ENCODE results near the gene IL2RA. TPM values are rescaled to one million over a fixed set of nuclear protein-coding genes. Genes with fewer than 3 reads are reported as not detected.

IL2RA gene
- total RNA-seq, 1 experiment from 2014 or later = not detected

DNA sequence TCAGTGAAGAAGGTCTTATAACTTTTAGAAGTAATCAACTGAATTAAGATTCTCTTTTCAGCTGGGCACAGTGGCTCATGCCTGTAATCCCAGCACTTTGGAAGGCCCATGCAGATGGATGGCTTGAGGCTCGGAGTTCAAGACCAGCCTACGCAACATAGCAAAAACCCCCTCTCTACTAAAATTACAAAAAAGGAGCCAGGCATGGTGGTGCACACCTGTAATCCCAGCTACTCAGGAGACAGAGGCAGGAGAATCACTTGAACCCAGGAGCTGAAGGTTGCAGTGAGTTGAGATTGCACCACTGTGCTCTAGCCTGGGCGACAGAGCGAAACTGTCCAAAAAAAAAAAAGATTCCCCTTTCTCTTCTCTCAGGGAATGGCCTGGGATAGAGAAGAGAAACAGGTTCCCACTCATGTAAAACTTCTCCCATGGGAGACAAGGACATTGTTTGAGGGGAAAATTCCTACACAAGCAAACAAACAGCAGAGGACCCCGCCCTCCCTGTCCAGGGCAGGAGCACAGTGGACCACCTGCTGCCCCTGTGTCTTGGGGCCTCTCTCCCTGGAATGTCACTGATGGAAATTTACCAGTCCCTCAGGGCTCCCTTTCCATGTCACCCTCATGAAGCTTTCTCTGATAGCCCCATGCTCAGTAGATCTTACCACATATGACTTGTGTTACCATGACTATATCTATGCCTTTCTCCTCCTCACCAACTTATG, 5.6 kb downstream of the IL2RA start:
- no TSS peak for BruUV-seq (replicated peaks)
- no peak overlapping the region for H3K27ac ChIP-seq (ENCODE audit: low read depth, low read length, poor library complexity, severe bottlenecking)
- TF ChIP-seq EZH2 (IDR thresholded peaks at IDR 0.05; ENCODE audit: borderline replicate concordance, low read depth, low read length, poor library complexity, severe bottlenecking) = no peak
- TF ChIP-seq, protein P1, sequence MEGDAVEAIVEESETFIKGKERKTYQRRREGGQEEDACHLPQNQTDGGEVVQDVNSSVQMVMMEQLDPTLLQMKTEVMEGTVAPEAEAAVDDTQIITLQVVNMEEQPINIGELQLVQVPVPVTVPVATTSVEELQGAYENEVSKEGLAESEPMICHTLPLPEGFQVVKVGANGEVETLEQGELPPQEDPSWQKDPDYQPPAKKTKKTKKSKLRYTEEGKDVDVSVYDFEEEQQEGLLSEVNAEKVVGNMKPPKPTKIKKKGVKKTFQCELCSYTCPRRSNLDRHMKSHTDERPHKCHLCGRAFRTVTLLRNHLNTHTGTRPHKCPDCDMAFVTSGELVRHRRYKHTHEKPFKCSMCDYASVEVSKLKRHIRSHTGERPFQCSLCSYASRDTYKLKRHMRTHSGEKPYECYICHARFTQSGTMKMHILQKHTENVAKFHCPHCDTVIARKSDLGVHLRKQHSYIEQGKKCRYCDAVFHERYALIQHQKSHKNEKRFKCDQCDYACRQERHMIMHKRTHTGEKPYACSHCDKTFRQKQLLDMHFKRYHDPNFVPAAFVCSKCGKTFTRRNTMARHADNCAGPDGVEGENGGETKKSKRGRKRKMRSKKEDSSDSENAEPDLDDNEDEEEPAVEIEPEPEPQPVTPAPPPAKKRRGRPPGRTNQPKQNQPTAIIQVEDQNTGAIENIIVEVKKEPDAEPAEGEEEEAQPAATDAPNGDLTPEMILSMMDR (conservative IDR thresholded peaks at IDR 0.05; ENCODE audit: low read depth, low read length) = no peak
- no peaks in the 10 kb centered on the region for H3K9me3 ChIP-seq (ENCODE audit: low read depth, low read length, poor library complexity, severe bottlenecking)
- intact Hi-C loops (cut with micrococcal nuclease; ENCODE audit: unreplicated experiment) = no loop called here
- ChIA-PET POLR2A (ENCODE audit: low non-redundant PET) (interaction anchor here (0.5 kb wide), 1 partner anchor 163 kb away, joined by 3 read pairs; no protein-coding TSS in a partner anchor), CTCF (no interaction called here)
- H3K4me3 ChIP-seq (ENCODE audit: low read depth, low read length, poor library complexity, severe bottlenecking) = no peak overlapping the region
- DNase-seq (ENCODE audit: low spot score) = no peak
- no peaks in the 10 kb centered on the region for H3K36me3 ChIP-seq (ENCODE audit: insufficient read depth, low read length, poor library complexity, severe bottlenecking)
- H3K4me1 ChIP-seq (ENCODE audit: insufficient read depth, low read length, poor library complexity, severe bottlenecking) = no peaks in the 10 kb centered on the region
- peaks cover 31% of the 10 kb centered on the region for H3K27me3 ChIP-seq (replicated peaks; ENCODE audit: insufficient read depth, low read depth, low read length, poor library complexity)

DNA sequence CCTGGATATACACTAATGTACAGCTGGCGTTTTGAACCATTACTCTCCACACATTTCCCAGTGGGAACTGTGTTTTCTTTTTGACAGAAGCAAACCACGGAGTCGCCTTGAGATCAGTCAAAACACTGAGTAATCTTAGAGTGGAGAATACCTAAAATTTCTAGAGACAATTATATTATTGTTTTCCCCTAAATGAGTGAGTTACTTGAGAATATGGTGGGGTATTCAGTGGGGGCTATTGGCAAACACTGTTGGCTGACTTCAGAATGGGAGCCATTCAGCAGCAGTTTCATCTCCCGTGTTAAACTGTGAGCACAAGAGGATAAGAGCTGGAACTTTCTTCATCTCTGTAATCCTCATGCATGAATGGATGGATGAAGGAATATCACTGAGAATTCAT, 6.2 kb downstream of the IL2RA start:
- intact Hi-C loops (cut with micrococcal nuclease; ENCODE audit: unreplicated experiment) = no loop called here
- no peak for TF ChIP-seq EZH2 (IDR thresholded peaks at IDR 0.05; ENCODE audit: borderline replicate concordance, low read depth, low read length, poor library complexity, severe bottlenecking)
- TF ChIP-seq, protein P1 (conservative IDR thresholded peaks at IDR 0.05; ENCODE audit: low read depth, low read length) = no peak
- Histone ChIP-seq H3K9me3 (ENCODE audit: low read depth, low read length, poor library complexity, severe bottlenecking) (no peaks in the 10 kb centered on the region), H3K4me3 (ENCODE audit: low read depth, low read length, poor library complexity, severe bottlenecking) (no peak overlapping the region), H3K36me3 (ENCODE audit: insufficient read depth, low read length, poor library complexity, severe bottlenecking) (no peaks in the 10 kb centered on the region), H3K27me3 (replicated peaks; ENCODE audit: insufficient read depth, low read depth, low read length, poor library complexity) (peaks cover 28% of the 10 kb centered on the region), H3K4me1 (ENCODE audit: insufficient read depth, low read length, poor library complexity, severe bottlenecking) (no peaks in the 10 kb centered on the region), H3K27ac (ENCODE audit: low read depth, low read length, poor library complexity, severe bottlenecking) (no peak overlapping the region)
- POLR2A ChIA-PET (ENCODE audit: low non-redundant PET) = interaction anchor here (0.5 kb wide), 1 partner anchor 164 kb away, joined by 3 read pairs; no protein-coding TSS in a partner anchor
- no TSS peak for BruUV-seq (replicated peaks)
- CTCF ChIA-PET = no interaction called here
- no peak for DNase-seq (ENCODE audit: low spot score)

DNA sequence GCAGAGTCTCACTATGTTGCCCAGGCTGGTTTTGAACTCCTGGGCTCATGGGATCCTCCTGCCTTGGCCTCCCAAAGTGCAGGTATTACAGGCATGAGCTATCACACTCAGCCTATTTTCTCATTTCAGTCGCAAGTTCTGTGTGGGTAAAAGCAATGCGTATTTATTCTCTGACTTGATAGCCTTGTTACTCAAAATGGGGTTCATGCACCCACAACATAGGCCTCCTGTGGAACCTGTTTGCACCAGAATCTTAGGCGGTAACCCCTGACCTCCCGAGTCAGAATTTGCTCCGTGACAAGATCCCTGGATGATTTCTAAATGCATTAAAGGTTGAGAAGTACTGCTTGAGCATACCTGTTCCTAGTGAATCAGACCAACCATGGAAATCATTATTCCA, 7.3 kb downstream of the IL2RA start:
- no peak for DNase-seq (ENCODE audit: low spot score)
- Histone ChIP-seq H3K4me1 (ENCODE audit: insufficient read depth, low read length, poor library complexity, severe bottlenecking) (no peaks in the 10 kb centered on the region), H3K9me3 (ENCODE audit: low read depth, low read length, poor library complexity, severe bottlenecking) (no peaks in the 10 kb centered on the region), H3K4me3 (ENCODE audit: low read depth, low read length, poor library complexity, severe bottlenecking) (no peak overlapping the region), H3K36me3 (ENCODE audit: insufficient read depth, low read length, poor library complexity, severe bottlenecking) (no peaks in the 10 kb centered on the region), H3K27me3 (replicated peaks; ENCODE audit: insufficient read depth, low read depth, low read length, poor library complexity) (peaks cover 22% of the 10 kb centered on the region), H3K27ac (ENCODE audit: low read depth, low read length, poor library complexity, severe bottlenecking) (no peak overlapping the region)
- ChIA-PET CTCF (no interaction called here), POLR2A (ENCODE audit: low non-redundant PET) (no interaction called here)
- intact Hi-C loops (cut with micrococcal nuclease; ENCODE audit: unreplicated experiment) = no loop called here
- TF ChIP-seq, protein P1 (conservative IDR thresholded peaks at IDR 0.05; ENCODE audit: low read depth, low read length) = no peak
- TF ChIP-seq EZH2 (IDR thresholded peaks at IDR 0.05; ENCODE audit: borderline replicate concordance, low read depth, low read length, poor library complexity, severe bottlenecking) = no peak
- no TSS peak for BruUV-seq (replicated peaks)

Data from A673 (cell line).